NB4 (cell line): ENCODE results near the gene MEF2A.

Experiments used
- MYC ChIP-seq: IDR thresholded peaks from 2 replicates; pipeline ENCODE4 v1.6.1; 2011; ENCODE audit warnings: low read depth, low read length
- POLR2A ChIP-seq: IDR thresholded peaks from 2 replicates; pipeline ENCODE4 v1.6.1; 2011; ENCODE audit warnings: mild to moderate bottlenecking; ENCODE audit not compliant: insufficient read length; ENCODE audit errors: extremely low read depth
- TF ChIP-seq, protein P1 (sequence below): IDR thresholded peaks from one replicate; pipeline ENCODE4 v1.5.1; 2012; ENCODE audit warnings: low read depth, low read length

DNA sequence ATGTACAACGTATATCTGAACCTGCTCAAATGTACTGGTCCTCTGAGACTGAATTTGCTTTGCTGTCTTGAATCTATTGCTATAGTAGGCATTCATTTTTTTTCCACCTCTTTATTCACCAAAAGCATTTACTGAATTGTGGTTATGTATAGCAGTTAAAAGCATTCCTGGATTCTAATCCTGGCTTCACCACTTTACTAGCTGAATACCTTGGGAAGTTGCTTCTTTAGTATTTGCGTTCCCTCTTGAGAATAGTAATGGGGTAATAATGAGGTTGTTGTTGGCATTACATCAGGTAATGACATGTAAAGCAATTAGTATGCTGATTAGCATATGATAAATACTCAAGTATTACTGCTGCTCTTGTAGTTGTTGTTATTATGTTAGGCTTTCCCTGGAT is 29.1 kb downstream of the MEF2A start:
- TF ChIP-seq MYC (no peak), POLR2A (no peak)
- TF ChIP-seq, protein P1, sequence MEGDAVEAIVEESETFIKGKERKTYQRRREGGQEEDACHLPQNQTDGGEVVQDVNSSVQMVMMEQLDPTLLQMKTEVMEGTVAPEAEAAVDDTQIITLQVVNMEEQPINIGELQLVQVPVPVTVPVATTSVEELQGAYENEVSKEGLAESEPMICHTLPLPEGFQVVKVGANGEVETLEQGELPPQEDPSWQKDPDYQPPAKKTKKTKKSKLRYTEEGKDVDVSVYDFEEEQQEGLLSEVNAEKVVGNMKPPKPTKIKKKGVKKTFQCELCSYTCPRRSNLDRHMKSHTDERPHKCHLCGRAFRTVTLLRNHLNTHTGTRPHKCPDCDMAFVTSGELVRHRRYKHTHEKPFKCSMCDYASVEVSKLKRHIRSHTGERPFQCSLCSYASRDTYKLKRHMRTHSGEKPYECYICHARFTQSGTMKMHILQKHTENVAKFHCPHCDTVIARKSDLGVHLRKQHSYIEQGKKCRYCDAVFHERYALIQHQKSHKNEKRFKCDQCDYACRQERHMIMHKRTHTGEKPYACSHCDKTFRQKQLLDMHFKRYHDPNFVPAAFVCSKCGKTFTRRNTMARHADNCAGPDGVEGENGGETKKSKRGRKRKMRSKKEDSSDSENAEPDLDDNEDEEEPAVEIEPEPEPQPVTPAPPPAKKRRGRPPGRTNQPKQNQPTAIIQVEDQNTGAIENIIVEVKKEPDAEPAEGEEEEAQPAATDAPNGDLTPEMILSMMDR: no peak
